PC-3 (cell line): ENCODE measurements around the gene NCOA1. TPM values are rescaled to one million over a fixed set of nuclear protein-coding genes. Genes with fewer than 3 reads are reported as not detected.
A peak's percentile ranks its signal among the peaks of the same experiment; 100 is the strongest.

Source experiments
- ATAC-seq: fragments of 200-7000 bp; cut with Tn5 transposase; 2 replicates; pipeline ENCODE4 v1.9.1; 2020; ENCODE audit warnings: mild to moderate bottlenecking, moderate library complexity
- BruUV-seq: library from RNA; stranded (reverse); fragments of 400-500 nt; replicated peaks from 2 replicates; lab custom pipeline; 2021; lab: Mats Ljungman, UMichigan
- CTCF ChIA-PET: fragments of 300-600 bp; sonication (Branson Sonifier 250); formaldehyde crosslinking; loops from one replicate; lab custom pipeline; 2022; ENCODE audit warnings: antibody characterized with exemption; lab: Charles Lee
- POLR2A ChIA-PET: fragments of 300-600 bp; sonication (Branson Sonifier 250); formaldehyde crosslinking; loops from one replicate; lab custom pipeline; 2022; ENCODE audit warnings: antibody characterized with exemption; ENCODE audit not compliant: unreplicated experiment; lab: Charles Lee
- DNase-seq: peaks from one replicate; pipeline ENCODE4 v3.0.0-alpha.2; 2015
- H2AFZ ChIP-seq: fragments of 300-600 bp; sonication (generic); 2 replicates; pipeline ENCODE4 v1.6.0; 2016; ENCODE audit warnings: antibody characterized with exemption, low read length
- H3F3A ChIP-seq: fragments of 300-600 bp; sonication (generic); one replicate; pipeline ENCODE4 v1.6.0; 2017; ENCODE audit warnings: antibody characterized with exemption, low read length, control low read depth, mild to moderate bottlenecking; ENCODE audit not compliant: unreplicated experiment
- H3K27ac ChIP-seq: fragments of 300-600 bp; sonication (generic); 2 replicates; pipeline ENCODE4 v1.5.1; 2016; ENCODE audit warnings: mild to moderate bottlenecking, low read length
- H3K27me3 ChIP-seq: fragments of 300-600 bp; sonication (generic); 2 replicates; pipeline ENCODE4 v1.6.1; 2016; ENCODE audit warnings: low read length, mixed read lengths
- H3K36me3 ChIP-seq: fragments of 300-600 bp; sonication (generic); 2 replicates; pipeline ENCODE4 v1.6.1; 2016; ENCODE audit warnings: low read depth, mixed run types, low read length, mixed read lengths
- H3K4me1 ChIP-seq: fragments of 300-600 bp; sonication (generic); 2 replicates; pipeline ENCODE4 v1.5.1; 2016; ENCODE audit warnings: low read length; ENCODE audit not compliant: insufficient read depth
- H3K4me2 ChIP-seq: fragments of 300-600 bp; sonication (generic); 2 replicates; pipeline ENCODE4 v1.6.0; 2016; ENCODE audit warnings: low read length
- H3K4me3 ChIP-seq: fragments of 300-600 bp; sonication (generic); 2 replicates; pipeline ENCODE4 v1.5.1; 2016; ENCODE audit warnings: mild to moderate bottlenecking, low read length, mixed read lengths
- H3K79me2 ChIP-seq: fragments of 300-600 bp; sonication (generic); 2 replicates; pipeline ENCODE4 v1.6.1; 2017; ENCODE audit warnings: low read length, mixed read lengths
- H3K9ac ChIP-seq: fragments of 300-600 bp; sonication (generic); 2 replicates; pipeline ENCODE4 v1.6.0; 2016; ENCODE audit warnings: mild to moderate bottlenecking, low read length
- H3K9me2 ChIP-seq: fragments of 300-600 bp; sonication (generic); replicated peaks from 2 replicates; pipeline ENCODE4 v1.6.1; 2016; ENCODE audit warnings: mixed run types, low read length, mixed read lengths
- H3K9me3 ChIP-seq: fragments of 300-600 bp; sonication (generic); 2 replicates; pipeline ENCODE4 v1.6.1; 2016; ENCODE audit warnings: low read length, mixed read lengths
- H4K20me1 ChIP-seq: fragments of 300-600 bp; sonication (generic); 2 replicates; pipeline ENCODE4 v1.6.1; 2016; ENCODE audit warnings: low read length, mixed read lengths
- CTCF ChIP-seq: fragments of 300-600 bp; sonication (generic); conservative IDR thresholded peaks from 2 replicates; pipeline ENCODE4 v1.5.1; 2017; ENCODE audit warnings: antibody characterized with exemption, low read depth, mild to moderate bottlenecking, low read length
- EZH2 ChIP-seq: fragments of 300-600 bp; sonication (generic); IDR thresholded peaks from one replicate; pipeline ENCODE4 v1.6.1; 2017; ENCODE audit warnings: antibody characterized with exemption, mild to moderate bottlenecking, low read length; ENCODE audit not compliant: unreplicated experiment
- EZH2phosphoT487 ChIP-seq: fragments of 300-600 bp; sonication (generic); IDR thresholded peaks from 2 replicates; pipeline ENCODE4 v1.6.1; 2018; ENCODE audit warnings: mild to moderate bottlenecking, antibody characterized with exemption, low read length, borderline replicate concordance
- intact Hi-C: fragments of 100-400 bp; cut with micrococcal nuclease; formaldehyde crosslinking; loops from 2 replicates; pipeline ENCODE4 v1.9.0; 2023
- total RNA-seq: library from RNA; depleted of rRNA; stranded (reverse); fragments of >200 nt; gene quantifications from 2 replicates; pipeline ENCODE4 v1.2.3, GENCODE V29; 2014

Gene NCOA1
- total RNA-seq, 1 experiment from 2014 or later, result 7.5 TPM

GRCh38 chr2:24490181-24490689, 819 bp upstream of the NCOA1 start:
- Histone ChIP-seq H3K79me2 (peaks cover 34% of the 10 kb centered on the region), H3K4me2 (peak overlapping the region; percentile 82), H4K20me1 (no peaks in the 10 kb centered on the region), H3K4me3 (peak overlapping the region; percentile 69), H3K27me3 (no peaks in the 10 kb centered on the region), H3K9me3 (no peaks in the 10 kb centered on the region), H3K9me2 (no peaks in the 10 kb centered on the region), H3K4me1 (peaks cover 26% of the 10 kb centered on the region), H3K36me3 (no peaks in the 10 kb centered on the region), H3K9ac (peak overlapping the region; percentile 59), H2AFZ (peak overlapping the region; percentile 89), H3K27ac (peak overlapping the region; percentile 4; the same call in 1 of the 2 replicates), H3F3A (no peaks in the 10 kb centered on the region)
- ChIA-PET CTCF (interaction anchor here (0.7 to 1.1 kb wide), 2 partner anchors 67 to 301 kb away, joined by 3 read pairs; no protein-coding TSS in a partner anchor), POLR2A (no interaction called here)
- DNase-seq, result peak; percentile 77
- TF ChIP-seq CTCF (no peak), EZH2phosphoT487 (no peak)
- TSS peak; percentile 71 for BruUV-seq
- intact Hi-C loops, result loop anchor here (2.0 to 5.0 kb wide), 4 partner anchors 52 to 337 kb away; partner anchors contain the start of genes CENPO and PTRHD1
- ATAC-seq, result peak; percentile 53

- no peaks in the 10 kb centered on the region for H3K36me3 ChIP-seq
- no peaks in the 10 kb centered on the region for H3K27me3 ChIP-seq
- POLR2A ChIA-PET, result interaction anchor here (0.5 kb wide), 1 partner anchor 83 kb away, joined by 7 read pairs; no protein-coding TSS in a partner anchor
- peaks cover 29% of the 10 kb centered on the region for H3K4me1 ChIP-seq
- no peaks in the 10 kb centered on the region for H3F3A ChIP-seq
- H4K20me1 ChIP-seq, result no peaks in the 10 kb centered on the region
- no peak overlapping the region for H3K27ac ChIP-seq
- peaks cover 48% of the 10 kb centered on the region for H3K79me2 ChIP-seq
- ATAC-seq, result peak; percentile 27
- peak overlapping the region; percentile 88 for H3K4me3 ChIP-seq
- no peaks in the 10 kb centered on the region for H3K9me2 ChIP-seq
- peak; percentile 17 for DNase-seq
- CTCF ChIA-PET, result interaction anchor here (0.5 kb wide), 1 partner anchor 337 kb away, joined by 5 read pairs; no protein-coding TSS in a partner anchor
- intact Hi-C loops, result loop anchor here (2.0 to 5.0 kb wide), 4 partner anchors 51 to 335 kb away; partner anchors contain the start of genes CENPO and PTRHD1
- H3K4me2 ChIP-seq, result peak overlapping the region; percentile 86
- peak overlapping the region; percentile 38; the same call in 1 of the 2 replicates for H3K9ac ChIP-seq
- BruUV-seq, result no TSS peak
- H3K9me3 ChIP-seq, result no peaks in the 10 kb centered on the region
- TF ChIP-seq CTCF (no peak), EZH2 (no peak)
- peak overlapping the region; percentile 83 for H2AFZ ChIP-seq
These were observed 727 bp downstream of the NCOA1 start for GRCh38 chr2:24491542-24492420.
